ENCODE data around the gene POLR3A.

DNA sequence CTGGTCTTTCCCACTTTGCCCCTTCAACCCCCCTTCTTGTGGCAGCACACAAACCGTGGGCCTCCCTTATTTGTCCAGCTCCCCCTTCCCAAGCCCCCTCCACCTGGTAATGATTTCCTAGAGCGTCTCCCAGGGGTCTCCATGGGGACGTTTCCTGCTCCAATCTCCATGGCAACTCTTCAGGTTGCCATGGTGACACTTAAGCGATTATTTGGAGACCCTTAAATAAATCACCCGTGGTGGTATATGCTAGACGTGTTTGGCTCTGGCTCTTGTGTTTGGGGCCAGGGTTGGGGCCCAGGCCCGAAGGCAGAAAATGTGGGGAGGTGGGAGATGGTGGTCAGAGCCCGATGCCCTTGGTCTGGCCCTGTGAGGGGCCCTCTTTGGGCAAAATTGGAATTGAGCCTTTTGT, 61.7 kb downstream of the POLR3A start:
- TF ChIP-seq, protein P1, sequence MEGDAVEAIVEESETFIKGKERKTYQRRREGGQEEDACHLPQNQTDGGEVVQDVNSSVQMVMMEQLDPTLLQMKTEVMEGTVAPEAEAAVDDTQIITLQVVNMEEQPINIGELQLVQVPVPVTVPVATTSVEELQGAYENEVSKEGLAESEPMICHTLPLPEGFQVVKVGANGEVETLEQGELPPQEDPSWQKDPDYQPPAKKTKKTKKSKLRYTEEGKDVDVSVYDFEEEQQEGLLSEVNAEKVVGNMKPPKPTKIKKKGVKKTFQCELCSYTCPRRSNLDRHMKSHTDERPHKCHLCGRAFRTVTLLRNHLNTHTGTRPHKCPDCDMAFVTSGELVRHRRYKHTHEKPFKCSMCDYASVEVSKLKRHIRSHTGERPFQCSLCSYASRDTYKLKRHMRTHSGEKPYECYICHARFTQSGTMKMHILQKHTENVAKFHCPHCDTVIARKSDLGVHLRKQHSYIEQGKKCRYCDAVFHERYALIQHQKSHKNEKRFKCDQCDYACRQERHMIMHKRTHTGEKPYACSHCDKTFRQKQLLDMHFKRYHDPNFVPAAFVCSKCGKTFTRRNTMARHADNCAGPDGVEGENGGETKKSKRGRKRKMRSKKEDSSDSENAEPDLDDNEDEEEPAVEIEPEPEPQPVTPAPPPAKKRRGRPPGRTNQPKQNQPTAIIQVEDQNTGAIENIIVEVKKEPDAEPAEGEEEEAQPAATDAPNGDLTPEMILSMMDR (IDR thresholded peaks at IDR 0.05): no peak
- TF ChIP-seq POLR2A (IDR thresholded peaks at IDR 0.05): no peak

All from esophagus squamous epithelium (tissue), 4 donors.